NCI-H460 (cell line): ENCODE data around the gene TTLL10. TPM values are rescaled to one million over a fixed set of nuclear protein-coding genes. Genes with fewer than 3 reads are reported as not detected.
"Not testable (repeated sequence)": the region's sequence is repeated elsewhere in the genome, so short reads cannot be mapped to it uniquely, and the experiment has no call there.

Experiments used
- DNase-seq: peaks from one replicate; pipeline ENCODE4 v3.0.0-alpha.2; 2016; ENCODE audit warnings: low read depth; ENCODE audit errors: extremely low read depth
- total RNA-seq: library from RNA; depleted of rRNA; stranded (reverse); fragments of >200 nt; shearing (Covaris generic); gene quantifications from 2 replicates; pipeline ENCODE4 v1.2.3, GENCODE V29; 2014

Gene TTLL10
- total RNA-seq, 1 experiment from 2014 or later, result not detected

DNA sequence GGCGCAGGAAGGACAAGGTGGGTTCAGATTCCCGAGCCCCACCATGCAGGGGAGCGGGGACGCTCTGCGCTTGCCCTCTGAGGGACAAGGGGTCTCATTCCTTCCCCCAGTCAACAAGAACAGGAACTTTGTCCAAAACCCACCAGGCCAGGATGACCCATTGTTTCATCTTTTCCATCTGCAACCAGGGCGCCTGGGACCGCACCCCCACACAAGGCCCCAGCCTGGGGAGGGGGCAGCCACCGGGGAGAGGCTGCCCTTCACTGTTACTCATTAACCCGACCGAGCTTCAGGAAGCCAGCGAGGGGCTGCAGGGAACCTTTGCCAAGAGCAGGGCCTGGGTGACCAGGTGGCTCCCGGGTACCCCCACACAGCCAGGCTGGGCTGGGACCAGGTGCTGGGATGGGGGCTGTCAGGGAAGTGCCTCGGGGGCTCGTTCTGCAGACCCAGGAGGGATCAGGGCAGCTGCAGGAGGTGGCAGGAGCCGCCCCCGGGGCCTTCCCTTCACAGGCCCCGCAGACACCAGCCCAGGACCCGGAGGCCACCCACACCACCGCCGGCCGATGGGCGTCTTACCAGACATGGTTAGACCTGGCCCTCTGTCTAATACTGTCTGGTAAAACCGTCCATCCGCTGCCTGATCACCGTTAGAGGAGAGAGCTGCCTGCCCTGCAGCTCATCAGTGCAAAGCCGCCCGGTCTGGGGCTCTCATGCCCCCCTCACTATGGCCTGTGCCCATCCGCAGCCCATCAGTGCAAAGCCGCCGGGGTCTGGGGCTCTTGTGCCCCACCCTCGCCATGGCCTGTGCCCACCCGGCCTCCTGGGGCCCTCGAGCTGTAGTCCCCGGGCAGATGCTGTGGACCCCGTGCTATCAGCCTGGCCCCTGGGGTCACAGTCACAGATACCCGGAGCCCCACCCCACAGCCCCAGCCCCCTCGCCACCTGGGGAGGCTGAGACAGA lies 4.9 kb upstream of the TTLL10 start:
- DNase-seq, result no peak

DNA sequence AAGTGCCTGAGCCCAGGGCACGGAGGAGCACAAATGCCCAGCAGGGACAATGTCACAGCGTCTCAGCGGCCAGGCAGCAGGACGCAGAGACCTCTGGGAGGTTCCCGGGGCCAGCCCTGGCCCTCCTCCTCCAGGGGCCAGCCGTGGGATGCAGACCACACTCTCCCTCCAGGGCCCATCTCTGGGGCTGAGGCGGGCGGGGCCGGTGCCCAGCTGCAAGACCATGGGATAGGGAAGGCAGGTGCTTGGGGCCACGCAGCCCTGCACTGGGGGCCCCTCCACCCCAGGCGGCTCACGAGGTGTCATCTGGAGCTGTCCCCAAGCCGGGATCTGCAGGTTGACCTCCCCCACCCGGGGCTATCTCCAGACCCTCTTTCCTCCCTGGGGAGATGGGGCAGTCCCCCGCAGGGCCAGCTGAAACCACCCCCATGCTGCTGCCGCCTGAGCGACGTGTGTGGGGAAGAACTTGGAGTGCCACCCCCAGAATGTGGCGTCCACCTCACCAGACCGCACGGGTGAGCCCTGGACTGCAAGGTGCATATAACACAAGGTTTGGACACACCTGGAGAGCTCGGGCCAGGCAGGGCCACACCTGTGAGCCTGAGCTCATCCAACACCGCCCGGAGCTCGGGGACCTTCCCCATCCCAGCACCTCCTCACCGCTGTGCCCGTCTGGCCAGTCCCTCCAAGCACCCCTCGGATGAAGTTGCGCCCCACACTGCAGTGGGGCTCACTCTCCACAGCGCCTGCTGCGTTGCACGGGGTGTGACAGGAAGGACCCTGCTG lies 4.1 kb upstream of the TTLL10 start:
- DNase-seq, result no peak

DNA sequence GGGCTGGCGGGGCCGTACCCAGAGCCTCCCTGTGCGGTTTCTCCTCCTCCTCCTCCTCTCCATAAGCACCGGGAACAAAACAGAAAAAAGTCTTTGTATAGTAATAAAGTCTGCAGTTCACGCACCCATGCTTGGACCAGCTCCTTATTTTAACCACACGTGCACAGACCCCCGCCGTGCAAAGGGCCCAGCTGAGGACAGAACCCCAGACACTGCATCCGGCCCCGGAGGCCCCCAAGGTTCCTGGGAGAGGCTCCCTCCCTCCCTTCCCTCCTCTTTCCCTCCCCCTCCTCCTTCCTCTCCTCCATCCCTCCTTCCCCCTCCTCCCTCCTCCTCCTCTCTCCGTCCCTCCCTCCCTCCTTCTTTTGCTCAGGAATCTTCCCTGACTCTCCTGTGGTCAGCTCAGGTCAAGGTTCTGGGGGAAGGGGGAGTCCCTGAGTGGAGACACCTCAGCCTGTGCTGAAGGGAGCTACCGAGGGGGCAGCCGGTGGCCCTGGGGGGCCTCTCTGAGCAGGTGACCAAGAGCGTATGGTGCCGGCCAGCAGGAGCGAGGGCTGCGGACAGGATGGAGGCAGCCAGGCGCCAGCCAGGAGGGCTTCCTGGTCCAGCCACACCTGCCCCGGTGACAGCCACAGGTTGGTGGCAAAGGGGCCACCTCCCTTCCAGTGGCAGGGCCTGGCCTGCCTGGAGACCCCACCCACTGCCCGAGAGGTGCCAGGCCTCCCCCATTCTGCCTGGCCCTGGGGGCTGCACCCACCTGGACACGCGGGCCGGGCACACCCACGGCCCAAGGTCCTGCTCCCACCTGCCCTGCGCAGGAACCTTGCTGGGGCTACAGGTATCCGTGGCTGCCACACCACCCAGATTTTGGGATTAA lies 3.2 kb upstream of the TTLL10 start:
- DNase-seq, result no peak

DNA sequence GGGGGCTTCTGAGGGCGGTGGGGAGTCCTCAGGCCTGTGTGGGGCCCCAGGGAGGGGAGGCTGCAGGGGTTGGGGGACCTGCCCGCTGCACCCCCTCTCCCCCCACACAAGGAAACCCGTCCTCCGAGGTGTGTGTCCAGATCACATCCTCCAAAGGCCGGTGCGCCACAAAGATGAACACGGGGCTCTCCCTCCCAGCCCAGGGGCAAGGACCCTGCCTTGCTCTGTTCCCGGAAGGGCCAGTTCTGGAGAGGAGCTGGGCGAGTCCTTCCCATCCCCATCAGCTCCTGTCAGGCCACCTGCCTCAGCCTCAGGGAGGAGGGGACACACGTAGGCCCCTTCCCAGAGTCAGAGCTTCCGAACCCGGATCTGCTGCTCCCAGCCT lies 2.5 kb upstream of the TTLL10 start:
- no peak for DNase-seq

DNA sequence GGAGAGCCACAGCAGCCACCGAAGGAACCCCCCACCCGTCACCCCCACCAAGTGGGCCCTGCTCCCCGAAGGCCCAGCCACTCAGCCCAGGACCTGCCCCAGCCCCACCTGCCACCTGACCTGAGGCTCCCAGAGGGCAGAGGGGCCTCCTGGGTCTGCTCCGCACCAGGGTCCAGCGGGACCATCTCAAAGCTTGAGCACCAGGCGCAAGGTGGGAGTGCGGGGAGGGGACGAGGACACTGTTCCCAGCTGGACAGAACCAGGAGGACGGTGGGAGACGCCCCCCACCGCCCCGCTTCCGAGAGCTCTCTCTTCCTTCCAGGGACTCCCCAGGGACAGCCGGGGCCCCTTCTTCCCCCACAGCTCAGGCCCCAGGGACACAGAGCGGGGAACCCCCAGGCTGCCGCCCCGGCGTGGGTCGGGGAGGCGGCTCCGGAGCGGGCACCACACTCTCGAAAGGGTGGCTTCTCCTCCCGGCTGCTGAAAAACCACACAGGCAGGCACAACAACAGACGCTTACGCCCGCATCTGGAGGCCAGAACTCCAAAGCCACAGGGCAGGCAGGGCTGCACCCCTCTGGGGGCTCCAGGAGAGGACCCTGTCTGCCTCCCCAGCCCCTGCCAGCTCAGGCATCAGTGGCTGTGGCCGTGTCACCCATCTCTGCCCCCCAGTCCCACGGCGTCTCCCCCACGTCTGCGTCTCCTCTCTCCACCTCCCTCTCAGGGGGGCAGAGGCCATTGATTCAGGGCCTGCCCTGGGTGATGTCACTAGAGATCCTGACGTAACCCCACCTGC lies 1.9 kb upstream of the TTLL10 start:
- DNase-seq, result no peak

DNA sequence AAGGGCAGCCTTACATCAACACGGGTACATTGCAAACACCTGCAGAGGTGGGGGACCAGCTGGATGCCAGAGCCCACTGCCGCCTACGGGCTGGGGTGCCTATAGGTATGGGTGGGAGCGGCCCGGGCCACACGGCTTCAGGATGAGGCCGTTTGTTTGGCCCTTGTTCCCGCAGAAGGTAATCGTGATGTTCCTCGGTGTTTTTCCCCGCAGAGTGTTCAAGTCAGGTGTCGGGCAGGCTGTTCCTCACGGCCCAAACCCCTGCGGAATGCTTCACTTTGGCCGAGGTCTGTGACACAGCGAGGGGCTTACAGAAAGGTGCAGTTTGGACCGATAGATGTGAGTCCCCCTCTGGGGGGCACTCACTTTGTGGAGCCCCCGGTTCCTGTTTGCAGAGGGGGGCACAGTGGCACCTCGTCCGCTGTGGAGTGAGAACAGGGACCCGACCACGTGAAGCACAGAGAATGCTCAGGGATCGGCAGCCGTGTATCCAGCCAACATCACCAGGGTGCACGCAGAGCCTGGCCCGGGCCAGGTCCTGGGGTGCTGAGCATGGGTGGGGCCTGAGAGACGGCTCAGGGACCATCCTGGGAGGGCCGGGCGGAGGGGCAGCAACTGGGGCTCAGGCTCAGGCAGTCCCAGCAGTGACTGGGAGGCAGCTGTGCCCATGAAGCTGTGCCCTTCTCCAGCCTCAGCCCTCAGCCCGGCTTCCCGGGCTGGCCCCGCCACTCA lies 453 bp upstream of the TTLL10 start:
- DNase-seq, result no peak

DNA sequence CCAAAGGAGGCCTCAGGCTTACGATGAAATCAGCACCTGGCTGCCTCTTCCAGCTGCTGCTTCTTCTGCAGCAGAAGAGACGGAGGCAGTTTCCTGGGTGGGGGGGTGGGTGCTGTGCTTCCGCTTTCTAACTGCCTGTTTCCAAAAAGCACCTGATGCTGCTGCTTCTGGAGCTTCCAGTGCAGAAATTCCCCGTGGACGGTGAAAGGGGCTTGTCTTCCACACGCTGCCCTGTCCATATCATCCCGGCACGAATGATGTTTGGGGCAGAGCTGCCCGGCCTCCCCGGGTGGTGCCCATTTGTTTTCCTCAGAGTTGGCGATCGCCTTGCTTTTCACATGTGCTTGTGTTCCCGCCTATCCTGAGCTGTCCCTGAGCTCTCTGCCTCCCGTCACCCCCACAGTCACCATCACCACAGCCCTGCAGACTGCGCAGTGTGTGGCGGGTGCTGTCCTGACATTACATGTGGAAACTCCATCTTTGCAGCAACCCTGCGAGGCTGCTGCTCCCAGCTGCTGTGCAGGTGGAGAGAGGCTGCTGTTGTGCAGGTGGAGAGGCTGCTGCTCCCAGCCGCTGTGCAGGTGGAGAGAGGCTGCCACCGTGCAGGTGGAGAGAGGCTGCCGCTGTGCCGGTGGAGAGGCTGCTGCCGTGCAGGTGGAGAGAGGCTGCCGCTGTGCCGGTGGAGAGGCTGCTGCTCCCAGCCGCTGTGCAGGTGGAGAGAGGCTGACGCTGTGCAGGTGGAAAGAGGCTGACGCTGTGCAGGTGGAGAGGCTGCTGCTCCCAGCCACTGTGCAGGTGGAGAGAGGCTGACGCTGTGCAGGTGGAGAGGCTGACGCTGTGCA lies 1.8 kb downstream of the TTLL10 start:
- DNase-seq, result no peak

DNA sequence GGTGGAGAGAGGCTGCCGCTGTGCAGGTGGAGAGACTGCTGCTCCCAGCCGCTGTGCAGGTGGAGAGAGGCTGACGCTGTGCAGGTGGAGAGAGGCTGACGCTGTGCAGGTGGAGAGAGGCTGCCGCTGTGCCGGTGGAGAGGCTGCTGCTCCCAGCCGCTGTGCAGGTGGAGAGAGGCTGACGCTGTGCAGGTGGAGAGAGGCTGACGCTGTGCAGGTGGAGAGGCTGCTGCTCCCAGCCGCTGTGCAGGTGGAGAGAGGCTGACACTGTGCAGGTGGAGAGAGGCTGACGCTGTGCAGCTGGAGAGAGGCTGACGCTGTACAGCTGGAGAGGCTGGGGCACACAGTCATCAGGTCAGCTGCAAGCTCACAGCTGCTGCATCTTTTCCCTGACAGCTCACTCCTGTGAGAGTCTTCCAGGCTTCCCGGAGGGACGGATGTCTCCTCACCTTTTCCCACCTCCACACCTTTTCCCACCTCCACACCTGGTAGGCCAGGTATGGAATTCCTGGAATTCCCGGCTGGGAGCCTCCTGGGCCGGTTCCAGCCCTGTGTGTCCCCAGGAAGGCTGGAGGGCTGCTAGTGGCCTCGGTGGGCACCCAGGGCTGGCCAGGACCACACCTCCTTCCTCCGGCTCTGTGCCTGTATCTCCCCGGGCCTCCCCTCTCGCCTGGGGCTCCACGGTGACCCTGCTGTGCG lies 2.5 kb downstream of the TTLL10 start:
- not testable (repeated sequence) for DNase-seq

DNA sequence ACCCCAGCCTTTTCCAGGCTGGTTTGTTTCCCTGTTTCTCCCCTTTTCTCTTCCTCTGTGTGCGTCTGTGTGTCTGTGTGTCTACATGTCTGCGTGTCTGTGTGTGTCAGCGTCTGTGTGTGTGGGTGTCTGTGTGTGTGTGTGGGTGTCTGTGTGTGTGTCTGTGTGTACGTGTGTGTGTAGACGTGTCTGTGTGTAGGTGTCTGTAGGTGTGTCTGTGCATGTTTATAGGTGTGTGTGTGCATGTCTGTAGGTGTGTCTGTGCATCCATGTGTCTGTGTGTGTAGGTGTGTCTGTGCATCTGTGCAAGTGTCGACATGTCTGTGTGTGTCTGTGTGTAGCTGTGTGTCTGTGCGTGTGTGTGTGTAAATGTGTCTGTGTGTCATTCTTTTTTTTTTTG lies 3.3 kb downstream of the TTLL10 start:
- no peak for DNase-seq

DNA sequence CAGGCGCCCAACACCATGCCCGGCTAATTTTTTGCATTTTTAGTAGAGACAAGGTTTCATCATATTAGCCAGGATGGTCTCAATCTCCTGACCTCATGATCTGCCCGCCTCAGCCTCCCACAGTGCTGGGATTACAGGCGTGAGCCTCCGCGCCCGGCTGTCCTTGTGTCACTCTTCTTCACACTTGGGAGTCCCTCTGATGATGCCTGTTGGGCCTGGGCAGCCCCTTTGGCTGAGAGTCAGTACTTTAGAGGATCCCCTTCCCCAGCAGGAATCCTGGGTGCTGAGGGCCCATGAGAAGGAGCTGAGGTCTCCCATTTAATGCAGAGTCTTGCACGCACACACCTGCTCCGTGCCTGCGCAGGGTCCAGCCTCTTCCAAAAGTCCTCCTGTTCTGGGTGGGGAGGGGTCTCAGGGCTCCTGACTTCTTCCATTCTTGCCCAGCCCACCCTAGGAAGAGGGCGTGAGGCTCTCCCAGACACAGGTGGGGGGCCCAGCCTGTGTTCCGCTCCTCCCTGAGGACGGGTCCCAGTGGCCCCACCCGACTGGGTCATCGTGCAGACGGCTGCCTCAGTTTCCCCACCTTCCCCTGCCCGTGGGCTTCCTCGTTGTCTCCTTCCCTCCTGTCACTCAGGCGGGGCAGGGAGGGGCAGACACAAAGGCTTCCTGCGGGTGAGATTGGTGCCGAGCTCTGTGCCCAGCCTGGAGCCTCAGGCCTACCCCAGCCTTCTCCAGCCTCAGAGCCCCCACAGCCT lies 3.9 kb downstream of the TTLL10 start:
- no peak for DNase-seq

DNA sequence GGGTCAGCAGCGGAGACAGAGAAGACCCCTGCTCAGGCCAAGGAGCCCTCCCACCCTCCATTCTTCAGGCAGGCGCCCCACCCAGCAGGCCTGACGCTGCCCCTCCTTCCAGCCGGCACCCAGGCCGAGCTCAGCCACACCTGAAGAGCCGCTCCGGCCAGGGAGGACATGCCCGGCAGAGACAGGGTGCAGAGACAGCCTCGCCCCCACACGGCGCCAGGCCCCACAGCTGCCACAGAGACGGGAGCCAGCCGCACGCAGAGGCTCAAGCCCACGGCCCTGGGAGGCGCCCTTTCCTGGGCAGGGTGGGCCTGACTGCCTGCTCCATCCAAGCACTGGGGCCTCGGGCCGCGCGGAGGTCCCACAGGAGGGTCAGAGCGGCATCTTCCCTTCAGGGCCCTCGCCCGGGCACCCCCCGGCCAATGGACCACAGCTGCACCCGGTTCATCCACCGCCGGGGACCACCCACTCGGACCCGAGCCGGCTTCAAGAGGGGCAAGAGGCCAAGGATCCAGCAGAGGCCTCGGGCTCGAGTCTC lies 5.2 kb downstream of the TTLL10 start:
- DNase-seq, result no peak

DNA sequence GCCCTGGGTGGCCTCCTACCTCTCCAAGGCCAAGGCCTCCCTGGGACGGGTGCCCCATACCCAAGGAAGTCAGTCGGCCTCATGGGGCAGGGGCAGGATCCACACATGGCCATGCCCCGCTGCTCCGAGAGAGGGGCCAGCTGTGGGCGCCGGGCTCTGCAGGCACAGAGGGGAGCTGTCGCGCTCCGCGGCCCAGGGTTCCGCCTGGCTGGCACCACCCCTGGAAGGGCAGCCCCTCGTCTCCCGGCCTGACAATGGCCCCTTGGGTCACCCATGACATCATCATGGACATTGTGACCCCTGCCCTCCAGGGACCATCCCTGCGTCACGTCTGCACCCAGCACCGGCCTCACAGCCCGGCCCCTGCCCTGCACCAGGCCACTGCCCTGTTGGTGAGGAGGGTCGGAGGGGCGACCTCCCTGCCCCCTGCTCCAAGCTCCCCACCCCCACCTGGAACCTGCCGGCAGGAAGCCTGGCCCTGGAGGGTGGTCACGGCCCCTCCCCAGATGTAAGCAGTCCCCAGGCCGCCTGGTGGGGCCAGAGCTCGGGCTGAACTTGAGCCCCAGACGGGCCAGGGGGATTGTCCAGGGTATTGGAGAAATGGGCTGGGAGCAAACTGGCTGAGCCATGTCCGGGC lies 5.8 kb downstream of the TTLL10 start:
- no peak for DNase-seq

DNA sequence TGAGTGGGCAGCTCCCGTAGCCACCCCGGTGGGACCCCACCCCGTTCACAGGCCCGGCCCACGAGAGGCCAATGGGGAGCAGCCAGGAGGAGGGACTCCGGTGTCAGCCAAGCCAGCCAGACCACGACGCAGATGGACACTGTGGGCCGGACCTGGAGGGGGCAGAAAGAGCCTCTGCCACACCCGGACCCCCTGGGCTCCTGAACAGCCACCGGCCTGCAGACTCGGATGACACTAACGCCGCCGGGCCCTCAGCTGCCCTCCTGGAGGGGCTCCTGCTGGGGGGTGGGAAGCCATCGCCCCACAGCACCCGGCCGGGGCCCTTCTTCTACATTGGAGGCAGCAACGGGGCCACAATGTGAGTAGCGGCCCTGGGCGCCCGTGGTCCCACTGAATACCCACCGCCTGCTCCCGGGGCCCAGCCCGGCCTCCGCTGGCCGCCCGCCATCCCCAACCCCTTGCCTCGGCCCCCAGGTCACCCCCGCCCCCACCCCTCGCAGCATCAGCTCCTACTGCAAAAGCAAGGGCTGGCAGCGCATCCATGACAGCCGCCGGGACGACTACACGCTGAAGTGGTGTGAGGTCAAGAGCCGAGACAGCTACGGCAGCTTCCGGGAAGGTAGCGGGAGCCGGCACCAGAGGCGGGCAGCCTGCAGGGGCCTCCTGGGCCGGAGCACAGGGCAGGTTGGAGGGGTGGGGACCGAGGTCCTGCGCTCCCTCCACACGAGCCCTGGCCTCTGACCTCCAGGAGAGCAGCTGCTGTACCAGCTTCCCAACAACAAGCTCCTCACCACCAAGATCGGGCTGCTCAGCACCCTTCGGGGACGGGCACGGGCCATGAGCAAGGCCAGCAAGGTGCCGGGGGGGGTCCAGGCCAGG lies 6.5 kb downstream of the TTLL10 start:
- DNase-seq, result no peak

DNA sequence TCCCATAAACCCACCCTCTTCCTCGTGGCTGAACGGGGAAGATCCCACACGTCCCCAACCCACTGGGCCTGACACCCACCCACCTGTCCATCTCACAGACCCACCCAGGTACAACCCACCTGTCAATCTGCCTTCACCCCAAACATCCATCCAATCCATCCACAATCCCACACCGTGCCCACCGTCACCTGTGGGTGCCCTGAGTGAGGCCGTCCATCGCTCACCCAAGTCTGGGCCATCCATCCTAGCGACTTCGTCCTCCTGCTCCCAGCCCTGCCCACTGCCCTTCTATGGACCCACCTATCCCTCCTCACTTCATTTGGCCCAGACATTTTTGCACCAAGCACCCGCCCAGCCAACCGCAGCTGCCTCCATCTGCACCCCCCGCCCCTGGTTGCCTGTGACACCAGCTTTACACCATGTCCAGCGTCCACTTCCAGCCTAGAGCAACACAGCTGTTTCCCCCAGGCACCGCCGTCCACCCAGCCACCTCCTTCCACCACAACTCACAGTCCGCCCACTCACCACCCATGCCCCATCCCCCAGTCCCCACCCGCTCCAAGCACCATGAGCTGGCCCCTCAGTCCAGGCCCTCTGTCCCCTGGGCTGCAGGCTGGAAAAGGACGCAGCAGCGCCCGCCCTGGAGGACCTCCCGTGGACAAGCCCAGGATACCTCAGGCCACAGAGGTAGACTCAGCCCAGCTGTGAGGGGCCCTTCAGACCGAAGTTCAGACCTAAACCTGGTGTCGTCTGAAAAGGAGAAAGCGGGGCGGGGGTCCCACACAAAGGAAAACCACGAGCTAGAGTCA lies 7.7 kb downstream of the TTLL10 start:
- no peak for DNase-seq
